Thoracic aorta (tissue), 2 donors: Measurements from ENCODE around the gene PKD1L1. TPM values are rescaled to one million over a fixed set of nuclear protein-coding genes. Genes with fewer than 3 reads are reported as not detected.

Experiments used
- ATAC-seq: fragments of 150-250 bp; one replicate; pipeline ENCODE4 v1.8.0; 2017; ENCODE audit warnings: low read depth; ENCODE audit not compliant: insufficient number of reproducible peaks, low FRiP score
- DNase-seq: peaks from one replicate; pipeline ENCODE4 v3.0.0-alpha.2; 2020; ENCODE audit warnings: low spot score
- H3K27ac ChIP-seq, 2 donors: fragments of 200-600 bp; sonication (generic); 1 replicate in 1 of 2; 2 replicates in 1 of 2; pipeline ENCODE4 v1.5.1; 2016; ENCODE audit warnings: mild to moderate bottlenecking in 2 of 2, moderate library complexity in 2 of 2
- H3K27me3 ChIP-seq: fragments of 200-600 bp; sonication (generic); replicated peaks from 2 replicates; pipeline ENCODE4 v1.6.0; 2016; ENCODE audit warnings: mild to moderate bottlenecking; ENCODE audit not compliant: insufficient read depth
- H3K36me3 ChIP-seq: fragments of 200-600 bp; sonication (generic); one replicate; pipeline ENCODE4 v1.5.1; 2016
- H3K4me1 ChIP-seq, 2 donors: fragments of 200-600 bp; sonication (generic); 1 replicate in 1 of 2; 2 replicates in 1 of 2; pipeline versions ENCODE4 v1.5.1 to v1.6.0; 2016; ENCODE audit warnings: low read depth in 2 of 2, mild to moderate bottlenecking in 1 of 2; ENCODE audit not compliant: control insufficient read depth in 1 of 2
- H3K4me3 ChIP-seq: fragments of 200-600 bp; sonication (generic); 2 replicates; pipeline ENCODE4 v1.5.1; 2016; ENCODE audit warnings: mild to moderate bottlenecking
- H3K9me3 ChIP-seq: fragments of 200-600 bp; sonication (generic); 2 replicates; pipeline ENCODE4 v1.5.1; 2016
- CTCF ChIP-seq: fragments of 200-600 bp; sonication (generic); IDR thresholded peaks from one replicate; pipeline ENCODE4 v1.5.1; 2019; ENCODE audit warnings: antibody characterized with exemption
- total RNA-seq, 2 donors: library from RNA; depleted of rRNA; stranded (reverse); fragments of >200 nt; gene quantifications; one replicate each; pipeline versions ENCODE4 v1.1.0 to v1.2.3, GENCODE V29; 2016

PKD1L1 gene
- total RNA-seq, 2 donors from 2014 or later = 0.14 to 0.85 TPM

GRCh38 chr7:47877336-47877735, 70.9 kb downstream of the PKD1L1 start:
- H3K9me3 ChIP-seq = no peaks in the 10 kb centered on the region
- no peak for ATAC-seq
- no peaks in the 10 kb centered on the region for H3K4me1 ChIP-seq
- DNase-seq = no peak
- H3K27me3 ChIP-seq = no peaks in the 10 kb centered on the region
- no peak for TF ChIP-seq CTCF
- H3K36me3 ChIP-seq = no peaks in the 10 kb centered on the region
- no peak overlapping the region for H3K27ac ChIP-seq
- H3K4me3 ChIP-seq = no peak overlapping the region

- ATAC-seq = no peak
- no peaks in the 10 kb centered on the region for H3K27me3 ChIP-seq
- no peak for TF ChIP-seq CTCF
- H3K27ac ChIP-seq = no peak overlapping the region
- DNase-seq = no peak
- no peaks in the 10 kb centered on the region for H3K36me3 ChIP-seq
- H3K9me3 ChIP-seq = no peaks in the 10 kb centered on the region
- no peak overlapping the region for H3K4me3 ChIP-seq
- H3K4me1 ChIP-seq = no peaks in the 10 kb centered on the region
Measured at GRCh38 chr7:47875998-47876744, 72.1 kb downstream of the PKD1L1 start.

- Histone ChIP-seq H3K27me3 (no peaks in the 10 kb centered on the region), H3K4me1 (no peaks in the 10 kb centered on the region), H3K9me3 (no peaks in the 10 kb centered on the region), H3K27ac (no peak overlapping the region), H3K4me3 (no peak overlapping the region), H3K36me3 (no peaks in the 10 kb centered on the region)
- DNase-seq (no peak), ATAC-seq (no peak)
- no peak for TF ChIP-seq CTCF
Measured at GRCh38 chr7:47875406-47875805, 72.9 kb downstream of the PKD1L1 start.

GRCh38 chr7:47873762-47874161, 74.5 kb downstream of the PKD1L1 start:
- Histone ChIP-seq H3K9me3 (no peaks in the 10 kb centered on the region), H3K36me3 (no peaks in the 10 kb centered on the region), H3K4me3 (no peak overlapping the region), H3K27me3 (no peaks in the 10 kb centered on the region), H3K27ac (no peak overlapping the region), H3K4me1 (no peaks in the 10 kb centered on the region)
- DNase-seq (no peak), ATAC-seq (no peak)
- TF ChIP-seq CTCF = no peak

DNA sequence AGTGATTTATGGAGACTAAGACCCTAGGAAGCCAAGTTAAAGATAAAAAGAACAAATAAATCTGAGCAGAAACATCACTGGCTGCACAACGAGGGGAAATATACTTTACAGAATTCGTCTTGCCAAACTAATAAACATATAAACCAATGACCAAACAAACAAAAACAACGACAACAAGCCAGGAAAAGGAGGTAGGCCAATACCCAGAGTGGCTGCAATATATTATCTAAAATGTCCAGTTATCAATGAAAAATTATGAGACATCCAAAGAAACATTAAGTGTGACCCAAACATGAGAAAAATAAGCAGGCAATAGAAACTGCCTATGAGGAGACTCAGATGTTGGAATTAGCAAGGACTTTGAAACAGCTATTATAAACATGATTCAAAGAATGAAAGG, 81.0 kb downstream of the PKD1L1 start:
- H3K27ac ChIP-seq = no peak overlapping the region
- ATAC-seq (no peak), DNase-seq (no peak)
- no peak for TF ChIP-seq CTCF
- H3K27me3 ChIP-seq = no peaks in the 10 kb centered on the region
- H3K4me1 ChIP-seq = no peaks in the 10 kb centered on the region
- H3K4me3 ChIP-seq = no peak overlapping the region
- H3K9me3 ChIP-seq = no peaks in the 10 kb centered on the region
- no peaks in the 10 kb centered on the region for H3K36me3 ChIP-seq
